Fibroblast of pulmonary artery (primary cell): Measurements from ENCODE around the gene PPIF.

Experiments used
- DNase-seq: peaks from one replicate; pipeline ENCODE4 v3.0.0-alpha.2; 2010; ENCODE audit warnings: low read depth
- H3K4me3 ChIP-seq: replicated peaks from 2 replicates; pipeline ENCODE4 v1.5.1; 2011; ENCODE audit warnings: low read depth, mild to moderate bottlenecking, control low read depth, low read length, moderate library complexity
- CTCF ChIP-seq: IDR thresholded peaks from 2 replicates; pipeline ENCODE4 v1.5.1; 2011; ENCODE audit warnings: mild to moderate bottlenecking, control low read depth, low read length, inconsistent platforms; ENCODE audit errors: missing control alignments

PPIF gene

GRCh38 chr10:79399223-79399831, 52.1 kb downstream of the PPIF start:
- peak overlapping the region; percentile 31 for H3K4me3 ChIP-seq
- DNase-seq = peak; percentile 97
- TF ChIP-seq CTCF = no peak

- peak overlapping the region; percentile 31 for H3K4me3 ChIP-seq
- TF ChIP-seq CTCF = peak; percentile 86
- no peak for DNase-seq
These were observed 53.1 kb downstream of the PPIF start for GRCh38 chr10:79400146-79401004.

- DNase-seq = peak; percentile 55
- no peak for TF ChIP-seq CTCF
- no peak overlapping the region for H3K4me3 ChIP-seq
These were observed 54.0 kb downstream of the PPIF start for GRCh38 chr10:79401015-79401921.

- no peak for TF ChIP-seq CTCF
- DNase-seq = no peak
- H3K4me3 ChIP-seq = no peak overlapping the region
These were observed 55.3 kb downstream of the PPIF start for GRCh38 chr10:79402625-79402946.

GRCh38 chr10:79402951-79403350, 55.7 kb downstream of the PPIF start:
- no peak overlapping the region for H3K4me3 ChIP-seq
- no peak for DNase-seq
- no peak for TF ChIP-seq CTCF

GRCh38 chr10:79403441-79404230, 56.4 kb downstream of the PPIF start:
- peak overlapping the region; percentile 17 for H3K4me3 ChIP-seq
- peak; percentile 87 for DNase-seq
- no peak for TF ChIP-seq CTCF
